ENCODE measurements around the gene TRABD2A. TPM values are rescaled to one million over a fixed set of nuclear protein-coding genes. Genes with fewer than 3 reads are reported as not detected.

Gene TRABD2A
- total RNA-seq, 3 donors from 2014 or later (not counting 1 experiment from before 2014, with no cell fraction given) = 1.4 to 6.3 (median 6.3) TPM

DNA sequence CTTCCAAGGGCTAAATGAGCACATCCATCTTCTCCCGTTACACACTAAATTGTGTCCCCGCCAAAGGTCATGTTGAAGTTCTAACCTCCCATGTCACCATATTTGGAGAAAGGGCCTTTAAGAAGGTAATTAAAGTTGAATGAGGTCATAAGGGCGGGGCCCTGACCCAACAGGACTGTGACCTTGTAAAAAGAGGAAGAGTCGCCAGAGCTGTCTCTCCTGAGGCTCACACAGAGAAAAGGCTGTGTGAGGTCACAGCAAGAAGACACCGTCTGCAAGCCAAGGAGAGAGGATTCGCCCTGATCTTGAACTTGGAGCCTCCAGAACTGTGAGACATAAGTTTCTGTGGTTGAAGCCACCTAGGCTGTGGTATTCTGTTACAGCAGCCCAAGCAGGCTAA, 24.1 kb downstream of the TRABD2A start:
- DNase-seq (peak in 1 of 2 donors; percentile 56), ATAC-seq (peak; percentile 46 to 64 (median 60))
- Mint-ChIP-seq H3K27me3 (ENCODE audit: low read depth in 2 of 2) (no peaks in the 10 kb centered on the region), H3K4me3 (peak overlapping the region; percentile 35), H3K9me3 (no peaks in the 10 kb centered on the region), H3K27ac (peak overlapping the region; percentile 78 to 82), H3K4me1 (peaks cover 30 to 41% of the 10 kb centered on the region in 2 donors), H3K36me3 (peaks cover 8% of the 10 kb centered on the region)
- no peaks in the 10 kb centered on the region for H3K9me3 ChIP-seq (ENCODE audit: control insufficient read depth, insufficient read depth, low read length)
- peak overlapping the region; percentile 4 for H3K27ac ChIP-seq (ENCODE audit: low read length)
- H3K4me3 ChIP-seq (ENCODE audit: low read length) = no peak overlapping the region
- TF ChIP-seq CTCF (IDR thresholded peaks at IDR 0.05) = no peak
- H3K27me3 ChIP-seq (ENCODE audit: control insufficient read depth, insufficient read depth, low read length) = no peaks in the 10 kb centered on the region
- H3K36me3 ChIP-seq (ENCODE audit: control insufficient read depth, insufficient read depth, low read length) = no peaks in the 10 kb centered on the region
- 51% methylated on average over 5 of the region's 6 CpGs for WGBS (ENCODE audit: insufficient coverage)
- intact Hi-C loops (cut with micrococcal nuclease) = no loop called here
- peaks cover 32% of the 10 kb centered on the region for H3K4me1 ChIP-seq (ENCODE audit: control insufficient read depth, insufficient read depth, low read length)

DNA sequence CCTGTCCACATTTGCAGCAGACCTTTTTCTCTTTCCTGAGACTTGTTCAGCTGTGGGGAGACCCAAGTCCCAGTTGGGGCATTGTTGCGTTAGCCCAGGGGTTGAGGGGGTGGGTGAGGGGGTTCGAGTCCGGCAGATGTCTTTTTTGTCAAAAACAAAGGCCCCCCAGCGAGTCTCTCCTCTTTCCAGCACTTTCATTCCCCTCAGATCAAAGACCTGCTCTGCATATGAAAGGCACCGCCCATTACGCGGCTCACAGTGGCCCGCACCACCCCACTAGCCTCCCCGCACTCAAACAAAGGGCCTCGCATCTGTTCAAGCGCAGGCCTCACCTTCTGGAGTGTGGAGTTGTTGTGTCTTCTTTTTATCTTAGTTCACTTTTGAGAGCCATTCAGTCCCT, 25.2 kb downstream of the TRABD2A start:
- no peaks in the 10 kb centered on the region for H3K9me3 Mint-ChIP-seq
- TF ChIP-seq CTCF (IDR thresholded peaks at IDR 0.05) = no peak
- no peaks in the 10 kb centered on the region for H3K36me3 ChIP-seq (ENCODE audit: control insufficient read depth, insufficient read depth, low read length)
- no peak overlapping the region for H3K27ac ChIP-seq (ENCODE audit: low read length)
- peaks cover 36% of the 10 kb centered on the region for H3K4me1 ChIP-seq (ENCODE audit: control insufficient read depth, insufficient read depth, low read length)
- DNase-seq (peak in 1 of 2 donors; percentile 62), ATAC-seq (no peak)
- intact Hi-C loops (cut with micrococcal nuclease) = no loop called here
- no peaks in the 10 kb centered on the region for H3K27me3 Mint-ChIP-seq (ENCODE audit: low read depth in 2 of 2)
- peaks cover 40 to 49% of the 10 kb centered on the region in 2 donors for H3K4me1 Mint-ChIP-seq
- no peak overlapping the region for H3K4me3 Mint-ChIP-seq
- no peak overlapping the region for H3K4me3 ChIP-seq (ENCODE audit: low read length)
- H3K27me3 ChIP-seq (ENCODE audit: control insufficient read depth, insufficient read depth, low read length) = no peaks in the 10 kb centered on the region
- H3K27ac Mint-ChIP-seq = peak overlapping the region in 1 of 2 donors; percentile 35
- H3K9me3 ChIP-seq (ENCODE audit: control insufficient read depth, insufficient read depth, low read length) = no peaks in the 10 kb centered on the region
- H3K36me3 Mint-ChIP-seq = peaks cover 8% of the 10 kb centered on the region
- WGBS (ENCODE audit: insufficient coverage) = 91% methylated on average over 7 of the region's 11 CpGs

DNA sequence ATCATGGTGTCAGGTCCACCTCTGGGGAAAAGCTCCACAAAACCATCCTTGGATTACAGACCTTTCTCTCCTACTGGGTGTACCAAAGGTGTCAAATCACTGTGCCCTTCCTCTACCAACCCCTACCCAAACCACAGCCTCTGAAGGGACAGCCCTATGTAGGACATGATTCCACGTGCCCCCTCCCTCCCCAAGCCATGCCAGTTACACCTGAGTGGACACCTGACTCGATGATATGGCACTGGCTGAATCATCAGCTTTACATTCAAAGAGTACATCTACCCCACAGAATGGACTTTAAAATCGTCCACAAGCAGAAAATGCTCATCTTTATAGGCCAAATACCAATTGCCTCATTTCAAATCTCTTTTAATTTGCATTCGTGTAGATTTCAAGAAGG, 26.0 kb downstream of the TRABD2A start:
- H3K27ac Mint-ChIP-seq = no peak overlapping the region
- Histone ChIP-seq H3K27me3 (ENCODE audit: control insufficient read depth, insufficient read depth, low read length) (no peaks in the 10 kb centered on the region), H3K9me3 (ENCODE audit: control insufficient read depth, insufficient read depth, low read length) (no peaks in the 10 kb centered on the region), H3K4me3 (ENCODE audit: low read length) (no peak overlapping the region), H3K4me1 (ENCODE audit: control insufficient read depth, insufficient read depth, low read length) (peaks cover 45% of the 10 kb centered on the region), H3K27ac (ENCODE audit: low read length) (no peak overlapping the region), H3K36me3 (ENCODE audit: control insufficient read depth, insufficient read depth, low read length) (no peaks in the 10 kb centered on the region)
- no peaks in the 10 kb centered on the region for H3K9me3 Mint-ChIP-seq
- no peak overlapping the region for H3K4me3 Mint-ChIP-seq
- peaks cover 47 to 58% of the 10 kb centered on the region in 2 donors for H3K4me1 Mint-ChIP-seq
- 70% methylated on average over 4 of the region's 4 CpGs for WGBS (ENCODE audit: insufficient coverage)
- ATAC-seq = no peak
- H3K27me3 Mint-ChIP-seq (ENCODE audit: low read depth in 2 of 2) = no peaks in the 10 kb centered on the region
- peaks cover 8% of the 10 kb centered on the region for H3K36me3 Mint-ChIP-seq
- TF ChIP-seq CTCF (IDR thresholded peaks at IDR 0.05) = no peak
- no peak for DNase-seq
- intact Hi-C loops (cut with micrococcal nuclease) = no loop called here

DNA sequence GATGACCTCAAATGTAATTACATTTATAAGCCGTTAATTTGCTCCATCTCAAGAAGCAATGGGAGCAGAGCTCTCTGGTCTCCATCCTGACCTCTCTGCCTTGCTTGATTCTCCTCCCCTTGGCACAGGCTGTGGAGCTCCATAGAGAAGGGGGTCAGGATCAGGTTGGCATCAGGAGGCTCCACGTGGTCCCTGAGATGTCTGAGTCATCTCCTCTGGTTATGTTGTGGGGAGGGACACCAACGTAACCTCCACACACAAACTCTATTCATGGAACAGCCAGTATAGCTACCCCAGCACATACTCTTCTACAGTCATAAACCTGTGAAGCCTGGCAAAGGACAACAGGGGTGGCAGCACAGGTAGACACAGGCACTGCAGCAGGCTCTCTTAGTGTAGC, 29.0 kb downstream of the TRABD2A start:
- ATAC-seq = no peak
- DNase-seq = no peak
- H3K27me3 ChIP-seq (ENCODE audit: control insufficient read depth, insufficient read depth, low read length) = no peaks in the 10 kb centered on the region
- no peak overlapping the region for H3K27ac ChIP-seq (ENCODE audit: low read length)
- H3K27ac Mint-ChIP-seq = no peak overlapping the region
- no peak overlapping the region for H3K4me3 Mint-ChIP-seq
- no peaks in the 10 kb centered on the region for H3K9me3 ChIP-seq (ENCODE audit: control insufficient read depth, insufficient read depth, low read length)
- no peak for TF ChIP-seq CTCF (IDR thresholded peaks at IDR 0.05)
- no peaks in the 10 kb centered on the region for H3K36me3 ChIP-seq (ENCODE audit: control insufficient read depth, insufficient read depth, low read length)
- peaks cover 52% of the 10 kb centered on the region for H3K4me1 ChIP-seq (ENCODE audit: control insufficient read depth, insufficient read depth, low read length)
- WGBS (ENCODE audit: insufficient coverage) = 79% methylated on average over 2 of the region's 3 CpGs
- H3K9me3 Mint-ChIP-seq = no peaks in the 10 kb centered on the region
- H3K36me3 Mint-ChIP-seq = peaks cover 8% of the 10 kb centered on the region
- H3K27me3 Mint-ChIP-seq (ENCODE audit: low read depth in 2 of 2) = no peaks in the 10 kb centered on the region
- H3K4me3 ChIP-seq (ENCODE audit: low read length) = no peak overlapping the region
- peaks cover 56 to 57% of the 10 kb centered on the region in 2 donors for H3K4me1 Mint-ChIP-seq
- intact Hi-C loops (cut with micrococcal nuclease) = no loop called here

Data from natural killer cell (primary cell).